ENCODE results near the gene AP3B1.

- TF ChIP-seq, protein P1, sequence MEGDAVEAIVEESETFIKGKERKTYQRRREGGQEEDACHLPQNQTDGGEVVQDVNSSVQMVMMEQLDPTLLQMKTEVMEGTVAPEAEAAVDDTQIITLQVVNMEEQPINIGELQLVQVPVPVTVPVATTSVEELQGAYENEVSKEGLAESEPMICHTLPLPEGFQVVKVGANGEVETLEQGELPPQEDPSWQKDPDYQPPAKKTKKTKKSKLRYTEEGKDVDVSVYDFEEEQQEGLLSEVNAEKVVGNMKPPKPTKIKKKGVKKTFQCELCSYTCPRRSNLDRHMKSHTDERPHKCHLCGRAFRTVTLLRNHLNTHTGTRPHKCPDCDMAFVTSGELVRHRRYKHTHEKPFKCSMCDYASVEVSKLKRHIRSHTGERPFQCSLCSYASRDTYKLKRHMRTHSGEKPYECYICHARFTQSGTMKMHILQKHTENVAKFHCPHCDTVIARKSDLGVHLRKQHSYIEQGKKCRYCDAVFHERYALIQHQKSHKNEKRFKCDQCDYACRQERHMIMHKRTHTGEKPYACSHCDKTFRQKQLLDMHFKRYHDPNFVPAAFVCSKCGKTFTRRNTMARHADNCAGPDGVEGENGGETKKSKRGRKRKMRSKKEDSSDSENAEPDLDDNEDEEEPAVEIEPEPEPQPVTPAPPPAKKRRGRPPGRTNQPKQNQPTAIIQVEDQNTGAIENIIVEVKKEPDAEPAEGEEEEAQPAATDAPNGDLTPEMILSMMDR (IDR thresholded peaks at IDR 0.05), result no peak
- no peak for TF ChIP-seq EP300 (IDR thresholded peaks at IDR 0.05)
- TF ChIP-seq POLR2AphosphoS5 (IDR thresholded peaks at IDR 0.05), result no peak
- no peak for TF ChIP-seq POLR2A (IDR thresholded peaks at IDR 0.05; ENCODE audit: low read depth)
Observed at GRCh38 chr5:78277715-78278114, 16.8 kb downstream of the AP3B1 start.
